ENCODE results near the gene C10orf120. TPM values are rescaled to one million over a fixed set of nuclear protein-coding genes. Genes with fewer than 3 reads are reported as not detected.

Gene C10orf120
- total RNA-seq, 1 experiment from 2014 or later, result not detected

DNA sequence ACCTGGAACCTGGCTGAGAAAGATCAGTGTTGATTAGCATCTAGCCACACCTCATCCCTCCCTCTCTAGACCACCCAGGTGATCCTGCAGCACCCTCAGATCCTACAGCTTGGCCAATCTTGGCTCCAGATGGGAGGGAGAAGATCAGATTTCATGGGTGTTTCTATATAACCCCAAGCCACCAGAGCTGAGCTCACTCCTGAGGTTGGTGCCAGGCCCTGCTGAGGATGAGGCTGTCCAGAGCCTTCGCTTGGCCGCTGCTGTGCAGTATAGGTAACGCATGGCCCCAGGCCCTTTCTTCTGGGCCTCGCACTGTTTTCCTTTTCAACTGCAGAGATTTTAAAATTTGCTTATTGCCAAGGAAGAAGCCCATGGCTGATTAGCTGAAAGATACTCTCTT lies 27.0 kb downstream of the C10orf120 start:
- no TSS peak for BruUV-seq (replicated peaks)
- in situ Hi-C loops (cut with HindIII; ENCODE audit: low pct_unique_long_range_greater_than_20kb, low sequenced_read_pairs), result no loop called here
- Histone ChIP-seq H3K27ac (ENCODE audit: low read length) (no peak overlapping the region), H3K4me1 (ENCODE audit: control insufficient read depth, insufficient read depth, low read length) (no peaks in the 10 kb centered on the region), H3K27me3 (ENCODE audit: control insufficient read depth, insufficient read depth, low read length) (peaks cover 27% of the 10 kb centered on the region), H3K4me3 (ENCODE audit: low read depth in 2 of 2, low read length in 2 of 2) (no peak overlapping the region), H3K36me3 (ENCODE audit: control insufficient read depth, insufficient read depth, low read length) (no peaks in the 10 kb centered on the region), H3K9me3 (ENCODE audit: control insufficient read depth, insufficient read depth, low read depth, low read length) (no peaks in the 10 kb centered on the region)
- DNase-seq (ENCODE audit: low read depth, low spot score), result no peak
- TF ChIP-seq TCF7L2 (IDR thresholded peaks at IDR 0.05; ENCODE audit: low read depth, low read length) (no peak), POLR2AphosphoS5 (IDR thresholded peaks at IDR 0.05; ENCODE audit: low read depth, low read length) (no peak), REST (IDR thresholded peaks at IDR 0.05; ENCODE audit: insufficient read depth in 1 of 2, low read depth in 2 of 2, low read length in 1 of 2) (no peak), CTCF (IDR thresholded peaks at IDR 0.05) (no peak), SIN3A (IDR thresholded peaks at IDR 0.05; ENCODE audit: borderline replicate concordance, insufficient read depth, low read depth, low read length) (no peak)
- ChIA-PET CTCF (no interaction called here), POLR2A (no interaction called here)
- ATAC-seq, result no peak
- intact Hi-C loops (cut with micrococcal nuclease; ENCODE audit: unreplicated experiment), result no loop called here

DNA sequence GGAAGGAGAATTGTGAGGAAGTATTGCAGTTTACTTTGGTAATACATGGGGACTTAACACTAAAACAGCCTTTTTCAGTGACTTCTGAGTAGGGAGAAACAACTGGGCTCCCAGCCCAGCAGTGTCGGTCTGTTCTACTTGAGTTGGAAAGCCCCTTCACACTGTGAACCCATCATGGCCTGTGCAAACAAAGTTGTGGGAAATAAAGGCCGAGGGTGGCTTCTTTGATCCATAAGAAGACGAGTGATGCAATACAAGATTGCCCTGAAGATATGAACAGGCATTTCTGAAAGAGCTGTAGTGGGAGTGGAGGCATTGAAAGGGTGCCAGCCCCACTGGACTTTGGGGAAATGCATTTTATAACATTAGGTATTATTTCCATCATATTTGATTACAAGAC lies 28.3 kb downstream of the C10orf120 start:
- Histone ChIP-seq H3K4me1 (ENCODE audit: control insufficient read depth, insufficient read depth, low read length) (no peaks in the 10 kb centered on the region), H3K36me3 (ENCODE audit: control insufficient read depth, insufficient read depth, low read length) (no peaks in the 10 kb centered on the region), H3K27me3 (ENCODE audit: control insufficient read depth, insufficient read depth, low read length) (peaks cover 30% of the 10 kb centered on the region), H3K27ac (ENCODE audit: low read length) (no peak overlapping the region), H3K4me3 (ENCODE audit: low read depth in 2 of 2, low read length in 2 of 2) (no peak overlapping the region), H3K9me3 (ENCODE audit: control insufficient read depth, insufficient read depth, low read depth, low read length) (no peaks in the 10 kb centered on the region)
- ChIA-PET CTCF (no interaction called here), POLR2A (interaction anchor here (0.6 kb wide), 1 partner anchor 547 kb away, joined by 3 read pairs; no protein-coding TSS in a partner anchor)
- DNase-seq (ENCODE audit: low read depth, low spot score) (no peak), ATAC-seq (no peak)
- TF ChIP-seq TCF7L2 (IDR thresholded peaks at IDR 0.05; ENCODE audit: low read depth, low read length), result 0 out of 2 replicates have a peak, but pooled peaks have one; percentile 56
- TF ChIP-seq SIN3A (IDR thresholded peaks at IDR 0.05; ENCODE audit: borderline replicate concordance, insufficient read depth, low read depth, low read length), result no peak
- intact Hi-C loops (cut with micrococcal nuclease; ENCODE audit: unreplicated experiment), result no loop called here
- BruUV-seq (replicated peaks), result no TSS peak
- in situ Hi-C loops (cut with HindIII; ENCODE audit: low pct_unique_long_range_greater_than_20kb, low sequenced_read_pairs), result no loop called here

DNA sequence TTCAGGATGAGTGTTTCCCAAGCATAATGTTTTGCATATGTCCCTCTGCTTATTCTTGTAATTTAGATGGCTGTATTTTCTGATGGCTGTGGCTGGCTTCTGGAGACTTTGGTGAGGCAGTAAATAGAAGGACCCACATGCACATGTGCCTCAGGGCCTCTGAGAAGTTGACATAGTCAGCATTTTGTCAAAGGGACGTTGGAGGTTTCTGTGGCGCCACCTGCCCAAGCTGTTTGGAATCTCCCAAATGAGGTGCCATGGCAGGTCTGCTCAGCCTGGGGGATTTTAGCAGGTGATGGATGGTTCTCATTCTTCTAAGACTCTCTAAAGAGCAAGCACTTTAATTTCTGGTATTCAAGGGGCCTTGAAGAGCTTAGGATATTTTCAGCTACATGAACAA lies 29.8 kb downstream of the C10orf120 start:
- H3K27me3 ChIP-seq (ENCODE audit: control insufficient read depth, insufficient read depth, low read length), result peaks cover 27% of the 10 kb centered on the region
- no peak for TF ChIP-seq POLR2AphosphoS5 (IDR thresholded peaks at IDR 0.05; ENCODE audit: low read depth, low read length)
- TF ChIP-seq SIN3A (IDR thresholded peaks at IDR 0.05; ENCODE audit: borderline replicate concordance, insufficient read depth, low read depth, low read length), result no peak
- no peak for TF ChIP-seq CTCF (IDR thresholded peaks at IDR 0.05)
- TF ChIP-seq TCF7L2 (IDR thresholded peaks at IDR 0.05; ENCODE audit: low read depth, low read length), result no peak
- no peak for TF ChIP-seq REST (IDR thresholded peaks at IDR 0.05; ENCODE audit: insufficient read depth in 1 of 2, low read depth in 2 of 2, low read length in 1 of 2)
- H3K4me1 ChIP-seq (ENCODE audit: control insufficient read depth, insufficient read depth, low read length), result no peaks in the 10 kb centered on the region
- no peak overlapping the region for H3K4me3 ChIP-seq (ENCODE audit: low read depth in 2 of 2, low read length in 2 of 2)
- intact Hi-C loops (cut with micrococcal nuclease; ENCODE audit: unreplicated experiment) (no loop called here), in situ Hi-C loops (cut with HindIII; ENCODE audit: low pct_unique_long_range_greater_than_20kb, low sequenced_read_pairs) (no loop called here)
- no TSS peak for BruUV-seq (replicated peaks)
- CTCF ChIA-PET, result interaction anchor here (1.2 kb wide), 1 partner anchor 11 kb away, joined by 3 read pairs; no protein-coding TSS in a partner anchor
- POLR2A ChIA-PET, result no interaction called here
- no peak overlapping the region for H3K27ac ChIP-seq (ENCODE audit: low read length)
- no peak for ATAC-seq
- H3K36me3 ChIP-seq (ENCODE audit: control insufficient read depth, insufficient read depth, low read length), result no peaks in the 10 kb centered on the region
- no peaks in the 10 kb centered on the region for H3K9me3 ChIP-seq (ENCODE audit: control insufficient read depth, insufficient read depth, low read depth, low read length)
- no peak for DNase-seq (ENCODE audit: low read depth, low spot score)
